NCI-H748 treated with DMSO at 0.1 percent for 48 hours (cell line): ENCODE measurements around the gene CDHR1.
"Not testable (repeated sequence)": the region's sequence is repeated elsewhere in the genome, so short reads cannot be mapped to it uniquely, and the experiment has no call there.

Experiments
- DNase-seq: peaks from one replicate; lab custom pipeline; 2025; lab: John Stamatoyannopoulos, UW

Gene CDHR1

GRCh38 chr10:84194424-84195043, at the start of gene CDHR1:
TSS of gene CDHR1 (plus strand) at chr10:84194537. CDS start at chr10:84194761, 224 bp downstream.
- peak; percentile 14 for DNase-seq

- no peak for DNase-seq
Observed at GRCh38 chr10:84147347-84147746, 47.0 kb upstream of the CDHR1 start.

DNA sequence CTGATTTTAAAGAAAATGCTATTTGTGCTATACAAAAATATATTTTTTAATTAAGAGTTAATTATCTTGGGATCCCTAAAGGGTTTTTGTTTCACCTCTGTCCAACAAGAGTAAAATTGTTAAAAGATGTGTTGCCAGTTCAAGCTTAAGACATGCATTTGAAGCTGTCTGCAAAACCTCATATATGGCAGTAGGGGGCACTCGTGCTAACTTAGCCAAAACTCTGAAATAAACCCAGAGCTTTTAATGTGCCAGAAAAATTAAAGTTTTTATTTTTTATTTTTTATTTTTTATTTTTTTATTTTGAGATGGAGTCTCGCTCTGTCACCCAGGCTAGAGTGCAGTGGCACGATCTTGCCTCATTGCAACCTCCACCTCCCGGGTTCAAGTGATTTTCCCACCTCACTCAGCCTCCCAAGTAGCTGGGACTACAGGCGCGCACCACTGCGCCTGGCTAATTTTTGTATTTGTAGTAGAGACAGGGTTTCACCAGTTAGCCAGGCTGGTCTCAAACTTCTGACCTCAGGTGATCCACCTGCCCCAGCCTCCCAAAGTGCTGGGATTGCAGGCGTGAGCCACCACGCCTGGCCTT, 46.2 kb upstream of the CDHR1 start:
- DNase-seq: not testable (repeated sequence)

DNA sequence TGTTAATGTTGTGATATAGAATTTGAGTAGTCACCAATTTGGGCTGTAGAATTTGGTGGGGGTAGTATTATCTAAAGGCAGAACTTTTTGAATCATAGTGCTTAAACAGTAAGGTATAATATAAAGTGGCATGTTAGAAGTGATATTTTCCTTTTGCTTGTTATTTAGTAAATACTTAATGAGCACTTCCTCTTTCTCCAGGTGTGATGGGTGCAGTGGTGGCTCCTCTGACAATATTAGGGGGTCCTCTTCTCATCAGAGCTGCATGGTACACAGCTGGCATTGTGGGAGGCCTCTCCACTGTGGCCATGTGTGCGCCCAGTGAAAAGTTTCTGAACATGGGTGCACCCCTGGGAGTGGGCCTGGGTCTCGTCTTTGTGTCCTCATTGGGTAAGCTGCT, 44.5 kb upstream of the CDHR1 start:
- no peak for DNase-seq

DNA sequence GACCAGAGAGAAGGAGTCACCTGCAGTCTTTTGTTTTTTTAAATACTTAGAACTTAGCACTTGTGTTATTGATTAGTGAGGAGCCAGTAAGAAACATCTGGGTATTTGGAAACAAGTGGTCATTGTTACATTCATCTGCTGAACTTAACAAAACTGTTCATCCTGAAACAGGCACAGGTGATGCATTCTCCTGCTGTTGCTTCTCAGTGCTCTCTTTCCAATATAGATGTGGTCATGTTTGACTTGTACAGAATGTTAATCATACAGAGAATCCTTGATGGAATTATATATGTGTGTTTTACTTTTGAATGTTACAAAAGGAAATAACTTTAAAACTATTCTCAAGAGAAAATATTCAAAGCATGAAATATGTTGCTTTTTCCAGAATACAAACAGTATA, 41.6 kb upstream of the CDHR1 start:
- no peak for DNase-seq

DNA sequence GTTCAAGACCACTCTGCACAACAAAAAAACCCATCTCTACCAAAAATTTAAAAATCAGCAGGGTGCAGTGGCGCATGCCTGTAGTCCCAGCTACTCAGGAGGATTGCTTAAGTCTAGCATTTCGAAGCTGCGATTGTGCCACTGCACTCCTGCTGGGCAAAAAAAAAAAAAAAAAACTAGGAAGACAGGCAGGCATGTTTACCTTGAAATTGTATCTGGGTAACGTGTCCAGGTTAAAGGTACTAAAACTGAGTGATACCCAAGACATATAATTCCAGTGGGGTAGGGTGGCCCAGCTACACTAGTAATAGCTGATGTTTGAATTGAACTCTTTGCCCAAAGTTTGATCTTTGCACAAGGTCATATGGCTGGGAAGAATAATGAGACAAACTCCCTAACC, 38.8 kb upstream of the CDHR1 start:
- no peak for DNase-seq

DNA sequence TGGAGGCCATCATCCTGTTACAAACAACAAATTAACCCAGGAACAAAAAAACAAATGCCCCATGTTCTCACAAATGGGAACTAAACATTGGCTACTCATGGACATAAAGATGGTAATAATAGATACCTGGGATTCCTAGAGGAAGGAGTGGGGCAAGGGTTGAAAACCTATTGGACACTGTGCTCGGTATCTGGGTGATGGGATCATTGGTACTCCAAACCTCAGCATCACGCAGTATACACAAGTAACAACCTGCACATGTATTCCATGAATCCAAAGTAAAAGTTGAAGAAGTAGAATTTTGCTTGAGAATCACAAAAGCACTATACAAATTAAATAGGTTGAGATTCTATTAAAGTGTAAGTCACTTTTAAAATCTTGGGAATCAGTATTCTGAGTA, 38.3 kb upstream of the CDHR1 start:
- no peak for DNase-seq

DNA sequence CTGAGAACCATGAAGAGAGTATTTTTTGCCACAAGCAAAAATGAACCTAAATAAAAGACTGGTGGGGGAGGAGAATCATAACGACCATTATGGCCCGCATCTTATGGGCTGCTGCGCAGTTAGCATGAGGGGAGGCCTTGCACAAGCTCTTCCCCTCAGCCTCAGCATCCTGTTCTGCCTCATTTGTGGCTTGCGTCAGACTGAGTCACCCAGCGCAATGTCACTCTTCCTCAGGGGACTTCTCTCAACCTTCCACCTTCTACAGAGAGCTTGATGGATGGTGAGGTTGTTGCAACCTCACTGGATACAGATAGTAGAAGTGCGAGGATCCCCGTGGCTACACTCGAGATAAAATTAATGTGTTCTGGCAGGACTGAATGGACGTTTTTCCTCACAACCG, 37.6 kb upstream of the CDHR1 start:
- no peak for DNase-seq

DNA sequence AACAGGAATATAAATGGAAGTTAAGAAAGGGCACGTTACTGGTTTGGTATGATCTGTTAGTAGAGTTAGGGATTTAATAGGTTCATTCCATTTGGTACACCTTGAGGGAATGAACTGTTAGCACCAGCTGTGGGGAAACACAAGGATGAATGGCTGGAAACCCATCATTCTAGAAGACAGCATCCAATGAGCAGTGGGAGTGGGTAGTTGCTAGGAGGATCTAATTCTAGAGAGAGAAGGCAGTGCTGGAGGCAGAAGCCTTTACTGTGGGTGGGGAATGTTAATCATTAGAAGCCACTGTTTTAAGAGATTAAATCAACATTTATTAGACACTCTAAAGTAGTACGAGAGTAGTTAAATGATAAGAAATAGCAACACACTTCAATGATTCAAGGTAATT, 36.3 kb upstream of the CDHR1 start:
- no peak for DNase-seq

DNA sequence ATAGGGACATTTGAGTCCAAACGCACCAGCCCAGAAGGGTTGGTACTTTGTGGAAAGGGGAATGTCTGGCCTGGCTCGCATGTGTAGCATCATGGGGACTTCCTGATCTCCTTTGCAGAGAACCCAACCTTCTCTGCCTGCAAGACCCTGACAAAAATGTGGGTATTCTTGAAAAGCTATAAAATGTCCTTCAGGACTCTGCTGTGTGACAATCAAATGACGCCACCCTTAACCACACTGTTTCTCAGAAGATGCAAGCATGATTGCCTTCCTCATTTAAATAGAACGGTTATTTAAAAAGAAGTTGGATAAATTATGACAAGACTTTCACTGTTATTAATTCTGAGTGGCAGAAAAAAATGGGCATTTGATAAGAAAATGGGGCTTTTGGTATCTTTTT, 35.8 kb upstream of the CDHR1 start:
- DNase-seq: no peak

DNA sequence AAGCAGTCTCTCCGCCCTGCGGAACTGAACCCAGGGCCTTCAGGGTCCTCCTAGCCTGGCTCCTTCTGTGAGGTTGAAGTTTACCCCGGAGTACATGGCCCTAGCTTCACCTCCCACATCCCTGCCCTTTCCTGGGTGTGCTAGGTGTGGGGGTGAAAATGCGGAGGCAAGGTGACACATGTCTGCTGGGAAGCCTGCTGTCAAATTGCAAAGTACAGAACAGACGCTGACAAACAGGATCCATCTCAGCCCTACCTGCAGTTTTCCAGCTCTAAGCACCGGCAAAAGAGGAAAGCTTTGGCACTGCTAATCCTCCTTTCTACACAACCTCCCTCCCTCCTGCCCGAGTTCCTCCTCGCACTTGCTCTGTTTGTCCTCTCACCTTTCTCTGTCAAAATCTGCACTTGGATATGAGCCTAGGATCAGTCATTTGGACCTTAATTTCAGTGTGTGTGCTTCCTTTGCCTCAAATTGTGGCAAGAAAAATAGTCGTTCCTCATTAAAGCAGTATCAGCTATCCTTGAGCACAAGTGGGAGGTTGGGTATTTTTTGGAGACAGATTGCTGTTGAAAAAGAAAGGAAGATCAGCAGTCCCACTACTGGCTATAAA, 35.2 kb upstream of the CDHR1 start:
- DNase-seq: no peak

DNA sequence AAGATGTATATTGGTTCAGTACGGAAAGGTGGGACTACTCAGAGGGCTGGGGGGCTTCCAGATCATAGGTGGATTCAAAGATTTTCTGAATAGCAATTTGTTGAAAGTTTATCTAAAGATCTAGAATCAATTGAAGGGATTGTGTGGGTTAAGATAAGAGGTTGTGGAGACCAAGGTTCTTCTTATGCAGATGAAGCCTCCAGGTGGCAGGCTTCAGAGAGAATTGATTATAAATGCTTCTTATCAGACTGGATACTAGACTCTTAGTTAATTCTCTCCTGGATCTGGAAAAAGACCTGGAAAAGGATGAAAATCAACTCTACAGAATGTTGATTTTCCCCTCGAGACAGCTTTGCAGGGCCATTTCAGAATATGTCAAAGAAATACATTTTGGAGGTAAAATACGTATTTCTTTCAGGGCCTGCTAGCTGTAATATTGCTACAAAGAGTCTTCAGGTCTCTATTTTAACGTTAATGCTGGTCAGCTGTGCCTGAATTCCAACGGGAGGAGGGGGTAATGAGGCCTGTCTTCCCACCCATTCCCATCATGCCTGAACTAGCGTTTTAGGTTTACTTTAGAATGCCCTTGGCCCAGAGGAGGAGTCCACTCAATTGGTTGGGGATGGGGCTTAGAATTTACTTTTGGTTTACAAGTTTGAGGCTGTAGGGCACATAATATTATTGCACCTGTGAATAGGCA, 33.5 kb upstream of the CDHR1 start:
- no peak for DNase-seq

GRCh38 chr10:84163996-84164395, 30.3 kb upstream of the CDHR1 start:
- no peak for DNase-seq

DNA sequence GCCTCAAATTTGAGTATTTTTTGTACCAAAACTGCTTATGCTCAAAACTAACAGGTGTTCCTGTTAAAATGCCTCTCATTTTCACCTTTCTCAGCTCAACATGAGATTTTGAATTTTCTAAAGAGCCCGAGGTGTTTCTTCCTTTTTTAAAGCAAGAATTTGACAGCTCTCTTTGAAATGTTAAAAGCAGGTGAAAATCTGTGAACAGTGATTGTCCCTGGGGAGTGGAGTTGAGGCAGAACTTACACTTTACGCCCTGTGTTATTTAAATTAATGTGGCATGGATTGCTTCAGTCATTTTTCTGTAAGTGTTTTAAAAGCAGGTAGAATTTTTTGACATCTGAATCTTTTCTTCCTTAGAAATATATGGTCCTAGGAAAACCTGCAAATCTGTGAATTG, 29.9 kb upstream of the CDHR1 start:
- no peak for DNase-seq

GRCh38 chr10:84166620-84167288, 27.6 kb upstream of the CDHR1 start:
- no peak for DNase-seq

- DNase-seq: not testable (repeated sequence)
Observed at GRCh38 chr10:84167289-84167653, 27.1 kb upstream of the CDHR1 start.

DNA sequence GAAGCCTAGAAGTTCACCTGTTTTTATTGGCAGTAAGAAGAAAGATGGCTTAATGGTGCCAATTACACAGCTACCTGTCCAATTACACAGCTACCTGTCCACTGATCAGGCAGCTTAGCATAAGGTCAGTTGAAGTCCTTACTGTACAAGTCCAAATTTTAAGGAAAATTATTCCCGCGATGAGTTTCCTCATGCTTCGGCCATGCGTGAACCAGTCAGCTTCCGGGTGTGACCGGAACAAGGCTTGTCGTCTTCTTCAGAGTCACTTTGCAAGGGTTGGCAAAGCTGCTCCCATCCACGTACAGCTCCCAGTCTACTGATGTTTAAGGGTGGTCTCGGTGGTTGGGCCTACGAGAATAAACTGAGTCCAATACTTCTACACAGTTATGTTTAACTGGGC, 26.0 kb upstream of the CDHR1 start:
- DNase-seq: not testable (repeated sequence)

DNA sequence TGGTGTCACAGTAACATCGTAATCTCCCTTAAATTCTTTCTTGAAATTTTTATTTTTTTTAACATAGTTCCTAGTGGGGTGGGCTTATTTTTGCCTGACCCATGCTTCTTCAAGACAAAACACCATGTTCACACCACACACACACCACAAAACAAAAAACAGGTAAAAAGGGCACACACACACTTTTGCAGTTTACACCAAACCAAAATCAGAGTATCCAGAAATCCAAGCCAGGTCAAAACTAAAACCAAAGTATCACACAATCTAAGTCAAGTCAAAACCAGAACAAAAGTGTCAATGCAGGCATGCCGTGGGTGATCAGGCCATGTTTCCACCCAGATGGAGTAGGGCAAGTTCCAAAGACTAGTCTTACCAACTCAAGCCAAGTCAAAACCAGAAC, 23.1 kb upstream of the CDHR1 start:
- not testable (repeated sequence) for DNase-seq

- DNase-seq: not testable (repeated sequence)
Observed at GRCh38 chr10:84171700-84172466, 22.5 kb upstream of the CDHR1 start.

DNA sequence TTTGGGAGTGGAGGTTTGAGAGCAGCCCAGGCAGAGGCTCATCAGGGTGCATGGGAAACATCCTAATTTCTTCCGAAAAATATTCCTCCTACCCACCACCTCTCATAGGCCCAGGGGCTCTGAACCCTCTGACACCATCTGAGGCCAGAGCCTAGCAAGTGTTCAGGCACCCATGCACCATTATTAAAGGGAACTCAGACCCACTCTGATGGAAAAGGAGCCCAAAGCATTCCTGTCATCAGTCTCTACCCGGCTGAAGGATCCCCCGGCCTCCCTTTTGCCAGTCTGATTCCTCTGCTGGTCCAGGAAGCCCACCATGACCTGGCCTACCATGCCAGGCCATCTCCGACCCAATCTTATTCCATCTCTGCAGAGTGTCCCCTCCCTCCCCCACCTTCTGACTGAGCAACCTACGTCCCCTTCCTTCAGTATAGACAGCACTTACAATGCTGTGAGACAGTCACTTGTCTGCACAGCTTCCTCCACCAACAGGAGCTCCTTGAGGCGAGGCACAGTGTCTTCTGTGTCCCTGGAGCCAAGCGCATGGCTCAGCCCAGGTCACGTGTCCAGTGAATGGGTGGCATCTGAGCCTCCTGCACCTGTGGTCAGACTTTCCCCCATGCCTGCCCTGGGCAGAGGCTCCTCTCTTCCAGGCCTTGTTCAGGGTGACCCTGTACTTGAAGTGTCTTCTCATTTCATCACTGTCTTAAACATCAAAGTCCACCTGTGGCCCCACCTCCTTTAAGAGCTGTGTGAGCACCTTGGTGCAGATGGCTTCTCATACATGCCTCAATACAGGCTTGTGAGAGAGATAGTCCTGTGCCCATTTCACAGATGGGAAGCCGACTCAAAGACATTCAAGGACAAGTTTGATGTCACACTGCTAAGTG, 21.6 kb upstream of the CDHR1 start:
- no peak for DNase-seq

- no peak for DNase-seq
Observed at GRCh38 chr10:84173501-84173929, 20.8 kb upstream of the CDHR1 start, which contains the start of gene GPR15LG. TSS of gene GPR15LG (plus strand) at chr10:84173801. CDS start at chr10:84173852, 51 bp downstream.
